ENCODE data around the gene LZTS2. TPM values are rescaled to one million over a fixed set of nuclear protein-coding genes. Genes with fewer than 3 reads are reported as not detected.
A peak's percentile ranks its signal among the peaks of the same experiment; 100 is the strongest.

Gene LZTS2
- total RNA-seq, 1 donor from 2014 or later: 39.1 TPM

GRCh38 chr10:101007915-101008822 is 8.6 kb downstream of the LZTS2 start:
- ATAC-seq (ENCODE audit: poor library complexity) (no peak), DNase-seq (no peak)
- intact Hi-C loops (cut with DNase I): no loop called here

GRCh38 chr10:101008823-101009423 is 9.3 kb downstream of the LZTS2 start:
- intact Hi-C loops (cut with DNase I): no loop called here
- no peak for DNase-seq
- ATAC-seq (ENCODE audit: poor library complexity): no peak

- ATAC-seq (ENCODE audit: poor library complexity): no peak
- intact Hi-C loops (cut with DNase I): no loop called here
- DNase-seq: no peak
Measured at GRCh38 chr10:101010329-101010728, 10.7 kb downstream of the LZTS2 start.

GRCh38 chr10:101011517-101012423 is 12.2 kb downstream of the LZTS2 start:
- intact Hi-C loops (cut with DNase I): loop anchor here (2.0 kb wide), 1 partner anchor 13 kb away; the partner anchor contains the start of gene LZTS2

GRCh38 chr10:101012525-101013364 is 13.1 kb downstream of the LZTS2 start:
- DNase-seq (peak; percentile 93), ATAC-seq (ENCODE audit: poor library complexity) (peak; percentile 92)
- intact Hi-C loops (cut with DNase I): loop anchor here (2.0 kb wide), 1 partner anchor 14 kb away; the partner anchor contains the start of gene LZTS2

More at GRCh38 chr10:101011517-101012423, 12.2 kb downstream of the LZTS2 start:
- DNase-seq (no peak), ATAC-seq (ENCODE audit: poor library complexity) (no peak)

- DNase-seq (no peak), ATAC-seq (ENCODE audit: poor library complexity) (no peak)
- intact Hi-C loops (cut with DNase I): loop anchor here (2.0 kb wide), 1 partner anchor 15 kb away; the partner anchor contains the start of gene LZTS2
Measured at GRCh38 chr10:101013365-101013825, 13.8 kb downstream of the LZTS2 start.

GRCh38 chr10:101014230-101014884 is 14.7 kb downstream of the LZTS2 start:
- intact Hi-C loops (cut with DNase I): no loop called here
- DNase-seq (peak; percentile 91), ATAC-seq (ENCODE audit: poor library complexity) (peak; percentile 77)

- DNase-seq (no peak), ATAC-seq (ENCODE audit: poor library complexity) (no peak)
- intact Hi-C loops (cut with DNase I): no loop called here
Measured at GRCh38 chr10:101014966-101015581, 15.5 kb downstream of the LZTS2 start.

- intact Hi-C loops (cut with DNase I): no loop called here
- no peak for ATAC-seq (ENCODE audit: poor library complexity)
- no peak for DNase-seq
Measured at GRCh38 chr10:101015582-101015973, 16.0 kb downstream of the LZTS2 start.

- DNase-seq (no peak), ATAC-seq (ENCODE audit: poor library complexity) (no peak)
- intact Hi-C loops (cut with DNase I): no loop called here
Measured at GRCh38 chr10:101016814-101017213, 17.2 kb downstream of the LZTS2 start.

GRCh38 chr10:101018118-101018599 is 18.6 kb downstream of the LZTS2 start:
- no peak for ATAC-seq (ENCODE audit: poor library complexity)
- no peak for DNase-seq
- intact Hi-C loops (cut with DNase I): no loop called here

GRCh38 chr10:101018600-101019439 is 19.2 kb downstream of the LZTS2 start:
- ATAC-seq (ENCODE audit: poor library complexity): peak; percentile 82
- DNase-seq: peak; percentile 92
- intact Hi-C loops (cut with DNase I): no loop called here

GRCh38 chr10:101019440-101019703 is 19.8 kb downstream of the LZTS2 start:
- ATAC-seq (ENCODE audit: poor library complexity): no peak
- DNase-seq: no peak
- intact Hi-C loops (cut with DNase I): no loop called here

- intact Hi-C loops (cut with DNase I): no loop called here
- ATAC-seq (ENCODE audit: poor library complexity): no peak
- peak; percentile 17 for DNase-seq
Measured at GRCh38 chr10:101020427-101021075, 20.9 kb downstream of the LZTS2 start.

GRCh38 chr10:101021239-101021638 is 21.6 kb downstream of the LZTS2 start:
- intact Hi-C loops (cut with DNase I): no loop called here
- peak; percentile 26 for DNase-seq
- ATAC-seq (ENCODE audit: poor library complexity): no peak
